Osteocyte (in vitro differentiated cells): Measurements from ENCODE around the gene ZFAND2A. TPM values are rescaled to one million over a fixed set of nuclear protein-coding genes. Genes with fewer than 3 reads are reported as not detected.
"Not testable (repeated sequence)": the region's sequence is repeated elsewhere in the genome, so short reads cannot be mapped to it uniquely, and the experiment has no call there.

Experiments used
- DNase-seq: peaks from one replicate; pipeline ENCODE4 v3.0.0; 2021; ENCODE audit warnings: mixed read lengths; ENCODE audit not compliant: unreplicated experiment; ENCODE audit errors: extremely low spot score
- H3K27ac Mint-ChIP-seq: one replicate; pipeline ENCODE4 v1.8.0; 2021; ENCODE audit warnings: mild to moderate bottlenecking, mixed read lengths; ENCODE audit not compliant: unreplicated experiment
- H3K27me3 Mint-ChIP-seq: one replicate; pipeline ENCODE4 v1.8.0; 2021; ENCODE audit warnings: mixed read lengths; ENCODE audit not compliant: unreplicated experiment
- H3K36me3 Mint-ChIP-seq: one replicate; pipeline ENCODE4 v1.8.0; 2021; ENCODE audit warnings: mixed read lengths; ENCODE audit not compliant: unreplicated experiment
- H3K4me1 Mint-ChIP-seq: one replicate; pipeline ENCODE4 v1.8.0; 2021; ENCODE audit warnings: mixed read lengths; ENCODE audit not compliant: unreplicated experiment
- H3K4me3 Mint-ChIP-seq: one replicate; pipeline ENCODE4 v1.8.0; 2021; ENCODE audit warnings: mild to moderate bottlenecking, moderate library complexity, mixed read lengths; ENCODE audit not compliant: unreplicated experiment
- H3K9me3 Mint-ChIP-seq: one replicate; pipeline ENCODE4 v1.8.0; 2021; ENCODE audit warnings: mixed read lengths; ENCODE audit not compliant: unreplicated experiment
- total RNA-seq: library from RNA; stranded (reverse); gene quantifications from 2 replicates; pipeline ENCODE4 v1.2.1, GENCODE V29; 2021
- TF ChIP-seq, protein P1 (sequence below): fragments of 200-600 bp; sonication (generic); IDR thresholded peaks from 2 replicates; pipeline ENCODE4 v1.5.0; 2021; ENCODE audit warnings: antibody characterized with exemption, mild to moderate bottlenecking, moderate library complexity

ZFAND2A gene
- total RNA-seq, 1 donor from 2014 or later, result 18.3 TPM

DNA sequence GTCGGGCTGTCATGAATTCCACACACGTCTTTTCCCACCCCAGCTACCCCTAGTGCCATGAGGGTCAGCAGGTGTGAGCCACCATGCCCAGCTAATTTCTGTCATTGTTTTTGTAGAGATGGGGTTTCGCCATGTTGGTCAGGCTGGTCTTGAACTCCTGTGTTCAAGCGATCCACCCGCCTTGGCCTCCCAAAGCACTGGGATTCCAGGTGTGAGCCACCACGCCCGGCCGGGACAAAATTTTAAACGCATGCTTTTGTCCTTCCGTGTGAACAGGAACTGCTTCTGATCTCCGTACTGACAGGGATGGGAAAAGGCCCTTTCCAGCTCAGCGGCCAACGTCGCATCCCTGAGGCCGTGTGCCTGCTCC, 15.6 kb upstream of the ZFAND2A start:
- H3K4me3 Mint-ChIP-seq, result peak overlapping the region; percentile 59
- peaks cover 6% of the 10 kb centered on the region for H3K27me3 Mint-ChIP-seq
- peaks cover 12% of the 10 kb centered on the region for H3K4me1 Mint-ChIP-seq
- H3K9me3 Mint-ChIP-seq, result no peaks in the 10 kb centered on the region
- H3K36me3 Mint-ChIP-seq, result no peaks in the 10 kb centered on the region
- H3K27ac Mint-ChIP-seq, result peak overlapping the region; percentile 23
- TF ChIP-seq, protein P1, sequence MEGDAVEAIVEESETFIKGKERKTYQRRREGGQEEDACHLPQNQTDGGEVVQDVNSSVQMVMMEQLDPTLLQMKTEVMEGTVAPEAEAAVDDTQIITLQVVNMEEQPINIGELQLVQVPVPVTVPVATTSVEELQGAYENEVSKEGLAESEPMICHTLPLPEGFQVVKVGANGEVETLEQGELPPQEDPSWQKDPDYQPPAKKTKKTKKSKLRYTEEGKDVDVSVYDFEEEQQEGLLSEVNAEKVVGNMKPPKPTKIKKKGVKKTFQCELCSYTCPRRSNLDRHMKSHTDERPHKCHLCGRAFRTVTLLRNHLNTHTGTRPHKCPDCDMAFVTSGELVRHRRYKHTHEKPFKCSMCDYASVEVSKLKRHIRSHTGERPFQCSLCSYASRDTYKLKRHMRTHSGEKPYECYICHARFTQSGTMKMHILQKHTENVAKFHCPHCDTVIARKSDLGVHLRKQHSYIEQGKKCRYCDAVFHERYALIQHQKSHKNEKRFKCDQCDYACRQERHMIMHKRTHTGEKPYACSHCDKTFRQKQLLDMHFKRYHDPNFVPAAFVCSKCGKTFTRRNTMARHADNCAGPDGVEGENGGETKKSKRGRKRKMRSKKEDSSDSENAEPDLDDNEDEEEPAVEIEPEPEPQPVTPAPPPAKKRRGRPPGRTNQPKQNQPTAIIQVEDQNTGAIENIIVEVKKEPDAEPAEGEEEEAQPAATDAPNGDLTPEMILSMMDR, result no peak
- no peak for DNase-seq

DNA sequence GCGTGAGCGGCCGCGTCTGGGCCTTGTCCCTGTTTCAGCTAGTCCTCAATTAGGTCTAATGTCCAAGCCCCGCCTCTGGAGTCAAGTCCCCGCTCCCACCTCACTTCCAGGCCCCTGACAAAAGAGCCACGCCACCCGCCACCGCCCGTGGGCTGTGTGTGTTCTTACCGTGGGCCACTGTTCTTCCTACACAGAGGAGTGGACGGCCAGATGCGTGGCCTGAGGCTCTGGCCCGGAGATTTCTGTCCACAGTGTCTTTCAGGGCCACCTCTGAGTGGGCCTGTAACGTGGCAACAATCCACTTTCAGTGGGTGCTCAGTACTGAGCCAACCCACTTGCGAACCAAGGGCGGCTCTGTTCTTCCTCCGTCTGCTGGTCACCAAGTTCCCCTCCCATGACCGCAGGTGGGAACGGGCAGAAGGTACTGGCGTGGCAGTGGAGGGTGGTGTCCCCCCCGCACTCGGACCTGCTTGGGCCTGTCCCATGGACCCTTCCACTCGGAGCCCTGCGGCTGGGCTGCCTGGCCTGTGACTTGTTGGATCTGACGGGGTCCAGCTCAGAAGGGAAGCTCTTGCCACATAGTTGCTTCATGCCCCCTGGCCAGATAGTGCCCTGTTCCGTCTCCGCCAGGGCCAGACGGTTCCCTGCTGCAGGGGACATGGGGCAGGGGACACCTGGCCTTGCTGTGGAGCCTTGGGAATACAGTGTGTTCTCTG, 15.0 kb upstream of the ZFAND2A start:
- Mint-ChIP-seq H3K27ac (peak overlapping the region; percentile 23), H3K27me3 (peaks cover 2% of the 10 kb centered on the region), H3K36me3 (no peaks in the 10 kb centered on the region), H3K9me3 (no peaks in the 10 kb centered on the region), H3K4me3 (no peak overlapping the region), H3K4me1 (peaks cover 12% of the 10 kb centered on the region)
- DNase-seq, result no peak
- TF ChIP-seq, protein P1, result no peak

DNA sequence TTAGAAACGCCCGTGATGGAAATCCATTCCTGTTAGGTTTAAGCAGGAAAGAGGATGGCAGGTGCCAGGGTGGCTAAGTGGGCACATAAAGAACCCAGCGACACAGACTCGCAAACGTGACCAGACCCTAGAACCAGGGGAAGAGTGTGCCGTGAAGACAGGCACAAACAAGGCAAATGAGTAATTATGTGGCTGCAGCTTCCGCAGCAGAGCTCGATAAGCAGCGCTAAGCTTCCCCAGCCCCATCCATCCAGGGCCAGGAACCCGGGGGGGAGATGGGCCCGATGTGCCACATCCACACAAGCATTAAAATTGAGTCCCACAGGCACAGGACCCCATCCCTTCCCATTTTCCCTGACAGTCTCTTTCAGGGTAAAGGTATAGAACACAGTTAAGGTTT, 14.0 kb upstream of the ZFAND2A start:
- no peaks in the 10 kb centered on the region for H3K9me3 Mint-ChIP-seq
- H3K27me3 Mint-ChIP-seq, result peaks cover 2% of the 10 kb centered on the region
- TF ChIP-seq, protein P1, result no peak
- DNase-seq, result no peak
- peaks cover 12% of the 10 kb centered on the region for H3K4me1 Mint-ChIP-seq
- no peak overlapping the region for H3K4me3 Mint-ChIP-seq
- no peaks in the 10 kb centered on the region for H3K36me3 Mint-ChIP-seq
- H3K27ac Mint-ChIP-seq, result no peak overlapping the region

DNA sequence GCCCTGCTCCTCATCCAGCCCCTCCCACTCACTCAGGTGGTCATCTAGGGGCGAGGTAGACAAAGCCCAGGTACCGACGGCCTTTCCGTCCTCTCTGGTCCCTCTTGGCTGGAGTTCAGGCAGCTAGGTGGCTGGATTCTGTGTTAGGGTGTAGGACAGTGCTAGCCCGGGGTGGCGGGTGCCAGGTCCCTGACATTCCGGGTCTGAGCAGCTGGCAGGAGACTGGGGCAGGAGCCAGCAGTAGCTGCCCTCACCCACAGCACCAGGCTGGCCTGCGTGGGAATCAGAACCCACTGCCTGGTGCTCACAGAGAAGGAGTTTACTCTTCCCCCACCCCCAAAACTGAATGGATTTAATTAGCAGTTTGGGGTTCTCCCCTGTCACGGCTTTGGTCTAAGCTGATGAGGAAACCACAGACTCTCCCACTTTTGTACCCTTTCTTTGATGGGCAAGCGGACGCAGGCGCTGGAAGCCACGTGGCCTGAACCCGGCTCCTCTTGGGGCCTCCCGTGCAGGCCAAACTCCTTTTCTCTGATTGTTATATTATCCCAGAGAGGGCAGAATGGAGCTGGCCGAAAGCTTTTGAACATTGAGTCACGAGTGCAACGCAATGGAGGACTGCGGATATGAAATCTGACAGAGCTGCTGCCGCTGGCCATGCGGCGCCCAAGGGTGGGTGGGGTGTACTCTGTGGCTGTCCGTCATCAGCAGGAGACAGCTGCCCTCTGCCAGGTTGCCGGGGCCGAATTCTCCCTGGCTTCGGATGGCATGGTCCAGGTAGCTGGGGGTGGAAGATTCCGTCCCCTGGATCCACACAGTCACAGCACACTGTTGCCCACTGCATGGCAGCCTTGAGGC, 12.9 kb upstream of the ZFAND2A start:
- TF ChIP-seq, protein P1, result no peak
- Mint-ChIP-seq H3K9me3 (no peaks in the 10 kb centered on the region), H3K27ac (no peak overlapping the region), H3K4me3 (no peak overlapping the region), H3K4me1 (peaks cover 12% of the 10 kb centered on the region), H3K27me3 (peaks cover 2% of the 10 kb centered on the region), H3K36me3 (no peaks in the 10 kb centered on the region)
- DNase-seq, result no peak

DNA sequence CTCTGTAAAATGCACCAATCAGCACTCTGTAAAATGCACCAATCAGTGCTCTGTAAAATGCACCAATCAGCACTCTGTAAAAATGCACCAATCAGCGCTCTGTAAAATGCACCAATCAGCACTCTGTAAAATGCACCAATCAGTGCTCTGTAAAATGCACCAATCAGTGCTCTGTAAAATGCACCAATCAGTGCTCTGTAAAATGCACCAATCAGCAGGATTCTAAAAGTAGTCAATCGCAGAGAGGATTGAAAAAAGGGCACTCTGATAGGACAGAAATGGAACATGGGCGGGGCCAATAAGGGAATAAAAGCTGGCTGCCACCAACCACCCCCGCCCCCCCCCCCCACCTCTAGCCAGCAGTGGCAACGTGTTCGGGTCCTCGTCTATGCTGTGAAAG, 11.5 kb upstream of the ZFAND2A start:
- not testable (repeated sequence) for DNase-seq, H3K36me3 Mint-ChIP-seq, H3K27me3 Mint-ChIP-seq, H3K9me3 Mint-ChIP-seq, H3K4me1 Mint-ChIP-seq, H3K4me3 Mint-ChIP-seq, H3K27ac Mint-ChIP-seq
